GM12872 (cell line): ENCODE measurements around the gene SNX22.

Experiments used
- CTCF ChIP-seq: IDR thresholded peaks from 3 replicates; pipeline ENCODE4 v1.5.1; 2011; ENCODE audit warnings: low read depth, mild to moderate bottlenecking, low read length, moderate library complexity; ENCODE audit not compliant: insufficient read depth

The SNX22 gene

GRCh38 chr15:64162478-64162868 lies 10.9 kb downstream of the SNX22 start:
- no peak for TF ChIP-seq CTCF

- peak; percentile 62 for TF ChIP-seq CTCF
Measured at GRCh38 chr15:64162869-64163658, 11.5 kb downstream of the SNX22 start, which contains the start of gene PPIB. Gene PPIB (minus strand): TSS chr15:64163022. CDS start chr15:64162986, 36 bp downstream.

GRCh38 chr15:64163659-64164362 lies 12.3 kb downstream of the SNX22 start:
- no peak for TF ChIP-seq CTCF

GRCh38 chr15:64164436-64164835 lies 12.9 kb downstream of the SNX22 start:
- no peak for TF ChIP-seq CTCF

GRCh38 chr15:64166102-64166890 lies 14.8 kb downstream of the SNX22 start:
- TF ChIP-seq CTCF, result no peak

GRCh38 chr15:64180235-64180824 lies 28.8 kb downstream of the SNX22 start:
- TF ChIP-seq CTCF, result no peak

- no peak for TF ChIP-seq CTCF
Measured at GRCh38 chr15:64182859-64183370, 31.4 kb downstream of the SNX22 start.
